ENCODE measurements around the gene PARD3B. TPM values are rescaled to one million over a fixed set of nuclear protein-coding genes. Genes with fewer than 3 reads are reported as not detected.

Gene PARD3B
- total RNA-seq, 1 donor from 2014 or later, result 1.6 TPM

DNA sequence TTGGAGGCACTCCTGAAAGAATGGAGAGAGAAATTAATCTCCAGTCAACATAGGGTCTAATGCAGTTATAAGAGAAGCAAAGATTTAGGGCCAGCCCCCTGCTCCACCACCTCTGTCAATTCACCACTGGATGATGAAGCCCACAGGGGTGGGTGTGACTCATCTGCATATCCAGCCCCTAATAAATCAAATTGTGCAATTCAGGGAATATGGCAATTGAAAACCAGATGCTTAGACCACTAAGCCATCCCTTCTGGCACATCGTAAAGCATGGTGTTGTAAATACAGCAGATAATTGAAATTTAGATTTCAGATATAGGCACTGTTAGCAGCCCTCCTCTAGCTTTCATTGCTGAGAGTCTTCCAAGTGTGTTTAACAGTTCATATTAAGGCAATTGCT, 541.4 kb downstream of the PARD3B start:
- H3K36me3 ChIP-seq (ENCODE audit: control insufficient read depth, insufficient read depth, low read length), result no peaks in the 10 kb centered on the region
- TF ChIP-seq CTCF (IDR thresholded peaks at IDR 0.05; ENCODE audit: insufficient read depth, low read length, severe bottlenecking), result no peak
- no peak for DNase-seq (ENCODE audit: low read depth)
- no peak overlapping the region for H3K4me3 ChIP-seq (ENCODE audit: low read depth, low read length)
- FAIRE-seq, result no peak
- no peaks in the 10 kb centered on the region for H3K27me3 ChIP-seq (ENCODE audit: control insufficient read depth, insufficient read depth, low read length)

DNA sequence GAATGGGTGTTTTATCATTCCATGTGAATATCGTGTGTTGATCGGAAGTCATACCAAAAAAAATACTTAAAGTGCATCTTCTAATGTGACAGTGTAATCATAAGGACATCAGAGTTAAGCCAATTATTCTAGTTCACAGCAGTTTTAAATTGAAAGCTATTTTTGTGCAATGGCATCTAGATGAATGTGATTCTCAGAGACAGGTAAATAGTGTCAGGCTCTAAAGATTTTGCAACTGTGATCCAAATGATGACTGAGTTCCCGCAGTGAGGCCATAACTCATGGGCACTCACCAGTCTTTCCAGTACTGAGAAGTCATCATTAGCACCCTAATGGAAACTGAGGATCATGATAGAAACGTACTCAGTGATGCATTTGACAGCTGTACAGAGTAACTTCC, 542.6 kb downstream of the PARD3B start:
- no peaks in the 10 kb centered on the region for H3K27me3 ChIP-seq (ENCODE audit: control insufficient read depth, insufficient read depth, low read length)
- no peak for FAIRE-seq
- no peak overlapping the region for H3K4me3 ChIP-seq (ENCODE audit: low read depth, low read length)
- no peaks in the 10 kb centered on the region for H3K36me3 ChIP-seq (ENCODE audit: control insufficient read depth, insufficient read depth, low read length)
- no peak for TF ChIP-seq CTCF (IDR thresholded peaks at IDR 0.05; ENCODE audit: insufficient read depth, low read length, severe bottlenecking)
- no peak for DNase-seq (ENCODE audit: low read depth)

GRCh38 chr2:205089958-205090357, 544.7 kb downstream of the PARD3B start:
- no peaks in the 10 kb centered on the region for H3K36me3 ChIP-seq (ENCODE audit: control insufficient read depth, insufficient read depth, low read length)
- FAIRE-seq (no peak), DNase-seq (ENCODE audit: low read depth) (no peak)
- H3K27me3 ChIP-seq (ENCODE audit: control insufficient read depth, insufficient read depth, low read length), result no peaks in the 10 kb centered on the region
- no peak overlapping the region for H3K4me3 ChIP-seq (ENCODE audit: low read depth, low read length)
- no peak for TF ChIP-seq CTCF (IDR thresholded peaks at IDR 0.05; ENCODE audit: insufficient read depth, low read length, severe bottlenecking)

DNA sequence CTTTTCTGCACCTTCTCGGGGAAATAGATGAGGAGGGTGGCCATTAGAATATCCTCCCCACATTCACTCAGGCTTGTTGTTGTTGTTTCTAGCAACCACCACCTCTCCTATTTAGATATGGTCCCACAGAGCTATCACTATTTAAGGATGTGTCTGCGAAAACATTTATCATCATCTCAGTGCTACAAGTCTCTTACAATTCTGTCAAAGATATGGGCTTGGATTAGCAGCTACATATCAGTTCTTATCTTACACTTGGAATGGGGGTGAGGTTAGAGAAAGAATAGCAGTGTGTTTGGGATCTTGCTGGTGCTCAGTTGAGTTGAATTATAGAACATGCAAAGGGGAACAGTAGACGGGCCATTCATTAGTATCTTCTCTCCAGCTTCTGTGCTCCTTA, 546.1 kb downstream of the PARD3B start:
- DNase-seq (ENCODE audit: low read depth) (no peak), FAIRE-seq (no peak)
- no peaks in the 10 kb centered on the region for H3K36me3 ChIP-seq (ENCODE audit: control insufficient read depth, insufficient read depth, low read length)
- no peak overlapping the region for H3K4me3 ChIP-seq (ENCODE audit: low read depth, low read length)
- no peak for TF ChIP-seq CTCF (IDR thresholded peaks at IDR 0.05; ENCODE audit: insufficient read depth, low read length, severe bottlenecking)
- no peaks in the 10 kb centered on the region for H3K27me3 ChIP-seq (ENCODE audit: control insufficient read depth, insufficient read depth, low read length)

- no peak for TF ChIP-seq CTCF (IDR thresholded peaks at IDR 0.05; ENCODE audit: insufficient read depth, low read length, severe bottlenecking)
- H3K4me3 ChIP-seq (ENCODE audit: low read depth, low read length), result no peak overlapping the region
Measured at GRCh38 chr2:205094031-205094430, 548.8 kb downstream of the PARD3B start.

DNA sequence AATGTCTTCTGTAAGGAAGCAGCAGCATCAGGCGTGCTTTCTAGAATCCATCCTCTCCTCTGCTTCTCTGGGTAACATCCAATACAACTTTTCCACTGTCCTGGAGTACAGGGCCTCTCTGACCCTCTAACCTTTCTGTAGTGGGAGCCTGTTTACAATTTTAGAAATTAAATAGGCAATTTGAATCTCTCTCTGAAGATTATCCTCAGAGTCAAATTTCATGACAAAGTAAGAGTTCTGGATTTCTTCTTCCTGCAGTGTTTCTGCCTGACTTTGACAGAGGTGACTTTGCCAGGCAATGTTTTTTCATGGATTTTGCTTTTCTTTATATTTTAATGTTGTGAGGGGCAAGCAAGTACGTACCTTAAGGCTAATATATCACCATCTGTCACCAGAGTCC, 558.4 kb downstream of the PARD3B start:
- no peaks in the 10 kb centered on the region for H3K27me3 ChIP-seq (ENCODE audit: control insufficient read depth, insufficient read depth, low read length)
- no peak for FAIRE-seq
- H3K36me3 ChIP-seq (ENCODE audit: control insufficient read depth, insufficient read depth, low read length), result no peaks in the 10 kb centered on the region
- DNase-seq (ENCODE audit: low read depth), result no peak
- TF ChIP-seq CTCF (IDR thresholded peaks at IDR 0.05; ENCODE audit: insufficient read depth, low read length, severe bottlenecking), result no peak
- no peak overlapping the region for H3K4me3 ChIP-seq (ENCODE audit: low read depth, low read length)

More at GRCh38 chr2:205094031-205094430, 548.8 kb downstream of the PARD3B start:
- Histone ChIP-seq H3K36me3 (ENCODE audit: control insufficient read depth, insufficient read depth, low read length) (no peaks in the 10 kb centered on the region), H3K27me3 (ENCODE audit: control insufficient read depth, insufficient read depth, low read length) (no peaks in the 10 kb centered on the region)
- FAIRE-seq (no peak), DNase-seq (ENCODE audit: low read depth) (no peak)

Measured in bronchial epithelial cell (primary cell).